Uterus (tissue), 2 donors: ENCODE results near the gene MTHFSD.

Source experiments
- CTCF ChIP-seq, 4 experiments: fragments of 200-600 bp in 2 of 4; fragments of 450-650 bp in 2 of 4; sonication (generic) in 2 of 4; IDR thresholded peaks; one replicate each; pipeline ENCODE4 v1.5.1; 2016 to 2019; ENCODE audit warnings: antibody characterized with exemption in 4 of 4, mild to moderate bottlenecking in 2 of 4, moderate library complexity in 1 of 4
- POLR2A ChIP-seq, 2 donors: fragments of 450-650 bp; IDR thresholded peaks; one replicate each; pipeline ENCODE4 v1.6.1; 2016; ENCODE audit warnings: antibody characterized with exemption in 2 of 2, mild to moderate bottlenecking in 1 of 2, moderate library complexity in 1 of 2

GRCh38 chr16:86563469-86564345 lies 8.7 kb upstream of the MTHFSD start:
- TF ChIP-seq CTCF (IDR thresholded peaks at IDR 0.05): peak; percentile 98 to 100 (median 100)
- no peak for TF ChIP-seq POLR2A (IDR thresholded peaks at IDR 0.05)
